ENCODE measurements around the gene ZDHHC4. TPM values are rescaled to one million over a fixed set of nuclear protein-coding genes. Genes with fewer than 3 reads are reported as not detected.

Gene ZDHHC4
- total and polyA plus RNA-seq, 2 of the 8 experiments (the other 6 are each of a cell fraction or from before 2014, with no cell fraction given), result 50.2 to 171 TPM

- Histone ChIP-seq H3K36me3 (ENCODE audit: control insufficient read depth in 2 of 4, insufficient read depth in 4 of 4, low read length in 3 of 4) (peaks cover 0 to 2% (median 0%) of the 10 kb centered on the region in 4 experiments; a peak in 2 of 8 replicates), H4K8ac (ENCODE audit: extremely low read depth, insufficient read depth, low read length) (no peak overlapping the region), H3K18ac (ENCODE audit: extremely low read depth, low read length) (no peak overlapping the region), H3K23ac (ENCODE audit: insufficient read length) (no peak overlapping the region), H3K14ac (ENCODE audit: insufficient read length) (no peak overlapping the region), H3K23me2 (ENCODE audit: low read depth, low read length) (no peaks in the 10 kb centered on the region; the same call in 1 of the 2 replicates), H3K9me3 (ENCODE audit: insufficient read depth in 2 of 2, low read depth in 1 of 2, low read length in 1 of 2) (no peaks in the 10 kb centered on the region), H4K20me1 (replicated peaks in 1 of 2; ENCODE audit: control insufficient read depth in 1 of 2, insufficient read depth in 2 of 2, low read length in 2 of 2) (peaks cover 0 to 7% of the 10 kb centered on the region in 2 experiments), H3K4me2 (ENCODE audit: insufficient read depth in 1 of 2, low read depth in 2 of 2, low read length in 2 of 2) (peak overlapping the region; percentile 54 to 69), H3K4me3 (ENCODE audit: extremely low read depth in 1 of 4, insufficient read depth in 2 of 4, low read depth in 3 of 4, low read length in 4 of 4) (peak overlapping the region; percentile 49 to 71 (median 60)), H2BK5ac (ENCODE audit: low read depth, low read length) (no peak overlapping the region), H3K4ac (replicated peaks; ENCODE audit: insufficient read length, low read depth, low read length) (no peak overlapping the region), H2BK120ac (replicated peaks; ENCODE audit: low read depth, low read length) (no peak overlapping the region), H3K9ac (replicated peaks in 1 of 4; ENCODE audit: extremely low read depth in 1 of 4, low read depth in 3 of 4, low read length in 3 of 4) (no peak overlapping the region), H3K27ac (ENCODE audit: low read depth, low read length) (no peak overlapping the region), H3K27me3 (replicated peaks in 1 of 4; ENCODE audit: control insufficient read depth in 3 of 4, extremely low read depth in 1 of 4, insufficient read depth in 3 of 4, low read length in 3 of 4) (no peaks in the 10 kb centered on the region), H3K79me1 (ENCODE audit: low read depth, low read length) (peaks cover 5% of the 10 kb centered on the region; the same call in 1 of the 2 replicates), H2AK5ac (ENCODE audit: low read depth, low read length) (no peak overlapping the region), H3K79me2 (ENCODE audit: control insufficient read depth in 1 of 2, insufficient read depth in 2 of 2, low read length in 2 of 2) (no peaks in the 10 kb centered on the region), H2AFZ (ENCODE audit: low read length) (no peak overlapping the region), H2BK20ac (ENCODE audit: low read length) (no peak overlapping the region), H2BK12ac (ENCODE audit: low read depth, low read length) (no peak overlapping the region), H4K5ac (ENCODE audit: insufficient read length, low read depth, low read length) (peak overlapping the region; percentile 29), H3K4me1 (replicated peaks in 1 of 4; ENCODE audit: control insufficient read depth in 3 of 4, insufficient read depth in 4 of 4, low read length in 3 of 4) (peaks cover 0 to 9% (median 2%) of the 10 kb centered on the region in 4 experiments; a peak in 3 of 7 replicates), H3K56ac (replicated peaks; ENCODE audit: insufficient read length, low read depth, low read length) (no peak overlapping the region), H2BK15ac (ENCODE audit: low read length) (no peak overlapping the region), H4K91ac (replicated peaks; ENCODE audit: insufficient read length, low read length) (no peak overlapping the region)
- FAIRE-seq (no peak), DNase-seq (ENCODE audit: low read depth in 1 of 2, low spot score in 2 of 2) (peak in 1 of 2 experiments; percentile 66)
- ChIA-PET CTCF (ENCODE audit: partially characterized antibody) (interaction anchor here (0.6 kb wide), 1 partner anchor 25 kb away, joined by 3 read pairs; no protein-coding TSS in a partner anchor), POLR2A (ENCODE audit: partially characterized antibody) (no interaction called here)
- WGBS, 2 experiments (ENCODE audit: extremely low coverage in 1 of 2, insufficient coverage in 1 of 2, insufficient read length in 1 of 2, insufficient replicate concordance in 2 of 2, low coverage in 1 of 2, low lambda C conversion rate in 2 of 2, missing lambda C conversion rate in 1 of 2), result 16% methylated on average over 29 of the region's 60 CpGs; no CpG with 5 or more reads in 1 of the 2 experiments
- peak in 1 of 2 experiments; percentile 33; a peak in 1 of 4 replicates for TF ChIP-seq RAD21 (IDR thresholded peaks at IDR 0.05 in 1 of 2, conservative IDR thresholded peaks at IDR 0.05 in 1 of 2; ENCODE audit: low read depth in 2 of 2, low read length in 2 of 2)
- peak; percentile 45; the same call in 1 of the 2 replicates for TF ChIP-seq EGR1 (IDR thresholded peaks at IDR 0.05; ENCODE audit: borderline replicate concordance, low read depth, low read length)
- TF ChIP-seq, protein P1, sequence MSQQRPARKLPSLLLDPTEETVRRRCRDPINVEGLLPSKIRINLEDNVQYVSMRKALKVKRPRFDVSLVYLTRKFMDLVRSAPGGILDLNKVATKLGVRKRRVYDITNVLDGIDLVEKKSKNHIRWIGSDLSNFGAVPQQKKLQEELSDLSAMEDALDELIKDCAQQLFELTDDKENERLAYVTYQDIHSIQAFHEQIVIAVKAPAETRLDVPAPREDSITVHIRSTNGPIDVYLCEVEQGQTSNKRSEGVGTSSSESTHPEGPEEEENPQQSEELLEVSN (IDR thresholded peaks at IDR 0.05), result no peak
- 0 out of 2 replicates have a peak, but pooled peaks have one; percentile 21 for TF ChIP-seq MAX (IDR thresholded peaks at IDR 0.05)
- no peak for TF ChIP-seq FOSL1 (IDR thresholded peaks at IDR 0.05; ENCODE audit: insufficient read depth, low read depth, low read length)
Measured at GRCh38 chr7:6637544-6638229, 60.4 kb downstream of the ZDHHC4 start.

Measured in H1 (cell line).